Measurements from ENCODE around the gene CDKAL1.
"Not testable (repeated sequence)": the region's sequence is repeated elsewhere in the genome, so short reads cannot be mapped to it uniquely, and the experiment has no call there.

CDKAL1 gene

DNA sequence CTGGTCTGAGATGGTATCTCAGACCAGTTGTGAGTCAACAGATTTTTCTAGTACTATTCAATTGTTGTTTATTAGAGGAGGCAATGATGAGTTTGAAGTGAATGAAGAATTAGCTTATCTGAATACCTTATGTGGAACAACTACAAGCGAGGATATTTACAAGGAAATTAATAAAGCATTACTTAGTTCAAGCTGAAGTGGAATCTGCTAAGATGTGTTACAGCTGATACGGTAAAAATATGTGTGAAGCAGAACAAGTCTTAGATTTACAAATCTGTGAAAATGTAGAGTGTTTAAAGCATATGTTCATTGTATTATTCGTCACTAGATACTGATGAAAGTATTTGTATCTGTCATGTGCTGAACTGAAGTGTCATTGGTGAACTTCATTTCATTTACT lies 272.4 kb downstream of the CDKAL1 start:
- no peak for DNase-seq

DNA sequence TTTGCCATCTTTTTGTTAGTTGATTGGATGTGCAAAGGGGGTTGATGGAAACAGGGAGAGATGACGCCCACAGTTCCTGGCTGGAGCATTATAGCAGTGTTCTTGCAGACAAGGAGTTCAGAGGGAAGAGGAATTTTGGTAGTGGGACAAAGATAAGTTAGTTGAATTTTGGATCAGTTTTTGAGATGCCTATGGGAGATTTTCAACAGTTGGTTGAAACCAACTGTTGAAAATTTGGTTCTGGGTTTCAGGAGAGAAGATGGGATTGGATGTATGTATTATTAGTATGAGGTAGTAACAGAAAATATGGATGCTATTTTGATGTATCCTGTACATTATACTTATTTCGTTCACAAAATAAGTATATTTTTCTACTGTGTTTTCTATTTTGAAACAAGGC lies 274.2 kb downstream of the CDKAL1 start:
- DNase-seq, result no peak

DNA sequence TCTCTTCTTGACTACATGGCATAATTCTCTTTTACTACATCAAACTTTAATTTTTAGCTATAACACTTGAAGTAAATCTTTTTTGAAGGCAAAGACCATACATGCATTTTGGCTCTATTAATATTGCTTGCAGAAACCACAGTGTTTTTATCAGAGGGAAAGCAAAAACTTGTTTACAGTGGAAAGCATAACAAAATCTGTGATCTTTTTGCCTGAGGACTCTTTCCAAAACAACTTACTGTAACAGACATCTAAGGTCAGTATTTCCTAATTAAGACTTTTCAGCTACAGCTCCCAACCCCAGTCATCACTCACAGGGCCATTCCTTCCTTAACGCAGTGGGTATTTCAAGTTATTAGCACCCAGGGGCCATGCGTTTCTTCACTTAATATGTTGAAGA lies 274.7 kb downstream of the CDKAL1 start:
- no peak for DNase-seq

DNA sequence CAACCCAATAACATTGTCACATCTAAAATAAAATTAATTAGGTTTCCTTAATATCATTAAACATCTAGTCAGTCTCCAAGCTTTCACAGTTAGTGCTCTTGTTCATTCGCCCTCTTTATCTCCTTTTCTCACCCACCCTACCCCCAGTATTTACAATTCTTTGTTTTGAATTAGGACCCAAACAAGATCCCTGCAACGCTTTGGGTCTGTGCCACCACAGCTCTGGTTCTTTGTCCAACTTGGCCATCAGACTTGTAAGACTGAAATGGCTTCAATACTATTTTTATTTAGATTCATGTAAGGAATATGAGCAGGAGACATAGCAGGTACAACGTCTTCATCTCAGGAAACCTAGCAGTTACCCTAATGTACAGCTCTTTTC lies 276.5 kb downstream of the CDKAL1 start:
- DNase-seq, result no peak

DNA sequence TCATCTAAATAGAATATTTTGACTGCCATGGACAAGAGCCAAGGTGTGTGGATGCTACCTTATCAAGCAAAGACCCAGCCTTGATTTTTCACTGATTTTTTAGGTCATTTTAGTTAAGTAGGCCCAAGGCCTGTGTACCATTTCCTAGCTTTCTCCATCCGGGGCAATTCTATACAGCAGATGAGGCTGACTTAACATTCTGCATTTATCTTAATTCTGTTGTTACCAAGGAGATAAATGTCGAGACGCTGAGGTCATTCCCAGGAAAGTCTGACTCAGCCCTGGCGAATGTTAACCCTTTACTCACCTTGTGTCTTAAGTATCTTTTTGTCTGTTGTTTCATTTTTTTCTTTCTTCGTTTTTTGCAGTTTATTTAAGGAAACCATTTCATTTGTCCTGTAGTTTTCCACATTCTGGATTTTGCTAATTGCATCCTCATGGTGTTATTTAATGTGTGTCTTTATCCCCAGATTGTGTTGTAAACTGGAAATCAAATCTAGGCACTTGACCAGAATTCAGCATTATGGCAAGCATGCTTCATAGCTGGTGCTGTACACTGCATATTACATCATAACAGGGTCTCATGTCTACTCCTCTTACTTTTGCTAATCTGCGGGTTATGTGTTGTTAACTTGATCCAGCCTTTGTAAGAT lies 277.0 kb downstream of the CDKAL1 start:
- DNase-seq, result peak; percentile 97

DNA sequence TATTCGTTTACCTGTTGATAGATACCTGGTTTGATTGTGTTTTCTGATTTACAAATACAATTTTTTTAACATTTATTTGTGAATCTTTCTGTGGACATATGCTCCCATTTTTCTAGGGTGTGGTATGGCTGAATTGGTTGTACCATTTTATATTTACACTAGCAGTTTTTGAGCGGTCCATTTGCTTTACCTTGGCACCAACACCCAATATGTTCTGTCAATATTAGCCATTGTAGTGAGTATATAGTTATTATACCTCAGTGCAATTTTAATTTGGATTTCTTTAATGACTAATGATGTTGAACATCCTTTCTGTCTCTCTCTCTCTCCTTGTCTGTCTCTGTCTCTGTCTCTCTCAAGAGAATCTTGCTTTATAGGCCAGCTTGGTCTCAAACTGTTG lies 278.5 kb downstream of the CDKAL1 start:
- no peak for DNase-seq

DNA sequence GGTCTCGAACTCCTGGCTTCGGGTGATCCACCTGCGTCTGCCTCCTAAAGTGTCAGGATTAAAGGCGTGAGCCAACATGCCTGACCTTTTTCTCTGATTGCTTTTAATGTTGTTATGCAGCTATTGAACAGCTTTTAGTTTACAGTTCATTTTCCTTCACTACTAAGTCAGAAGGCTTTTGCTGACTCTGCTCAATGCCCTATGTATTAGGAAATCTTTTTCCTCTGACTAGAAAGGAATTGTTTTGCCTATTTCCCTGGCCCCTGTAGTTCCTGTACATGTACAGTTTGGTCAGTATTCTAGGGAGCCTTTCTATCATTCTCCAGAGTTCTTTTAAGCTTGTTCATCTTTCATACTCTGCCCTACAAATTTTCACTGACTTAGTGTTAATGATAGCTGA lies 280.2 kb downstream of the CDKAL1 start:
- DNase-seq, result no peak

DNA sequence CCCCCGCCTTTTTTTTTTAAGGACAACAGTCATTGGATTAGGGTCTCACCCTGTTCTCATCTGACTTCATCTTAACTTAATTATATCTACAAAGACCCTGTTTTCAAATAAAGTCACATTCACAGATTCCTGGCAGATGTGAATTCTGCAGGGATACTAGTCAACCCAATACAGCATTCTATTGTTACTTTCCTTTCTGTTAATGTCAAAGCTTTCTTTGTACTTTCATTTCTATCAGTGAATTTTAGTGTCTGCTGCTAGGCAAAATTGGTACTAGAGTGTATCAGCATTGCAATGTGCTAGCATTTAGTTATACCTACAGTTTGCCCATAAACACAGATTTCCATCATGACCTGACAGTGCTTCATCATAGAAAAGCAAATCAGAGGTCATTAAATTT lies 281.9 kb downstream of the CDKAL1 start:
- DNase-seq, result no peak

DNA sequence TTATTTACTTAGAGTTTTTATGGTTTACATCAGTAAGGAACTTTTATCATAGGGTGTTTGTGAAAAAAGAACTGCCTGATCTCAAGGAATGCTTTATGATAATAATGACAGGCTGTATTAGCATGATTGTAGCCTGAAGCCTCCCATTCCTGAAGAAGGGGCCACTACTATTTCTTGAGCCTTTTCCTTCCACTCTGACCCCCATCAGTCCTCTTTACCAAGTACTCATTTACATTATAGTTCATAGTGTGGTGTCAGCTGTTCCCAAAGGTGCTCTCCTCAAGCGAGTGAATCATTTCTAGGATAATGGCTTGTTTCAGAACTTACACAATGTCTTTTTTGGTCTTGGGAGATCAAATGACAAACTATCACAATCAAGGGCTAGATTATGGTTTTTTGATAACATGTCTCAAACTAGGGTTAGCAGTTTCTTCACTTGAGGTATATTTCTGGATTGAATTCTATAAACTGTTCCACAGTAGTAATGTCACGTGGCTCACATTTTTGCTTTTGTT lies 283.6 kb downstream of the CDKAL1 start:
- DNase-seq, result no peak

DNA sequence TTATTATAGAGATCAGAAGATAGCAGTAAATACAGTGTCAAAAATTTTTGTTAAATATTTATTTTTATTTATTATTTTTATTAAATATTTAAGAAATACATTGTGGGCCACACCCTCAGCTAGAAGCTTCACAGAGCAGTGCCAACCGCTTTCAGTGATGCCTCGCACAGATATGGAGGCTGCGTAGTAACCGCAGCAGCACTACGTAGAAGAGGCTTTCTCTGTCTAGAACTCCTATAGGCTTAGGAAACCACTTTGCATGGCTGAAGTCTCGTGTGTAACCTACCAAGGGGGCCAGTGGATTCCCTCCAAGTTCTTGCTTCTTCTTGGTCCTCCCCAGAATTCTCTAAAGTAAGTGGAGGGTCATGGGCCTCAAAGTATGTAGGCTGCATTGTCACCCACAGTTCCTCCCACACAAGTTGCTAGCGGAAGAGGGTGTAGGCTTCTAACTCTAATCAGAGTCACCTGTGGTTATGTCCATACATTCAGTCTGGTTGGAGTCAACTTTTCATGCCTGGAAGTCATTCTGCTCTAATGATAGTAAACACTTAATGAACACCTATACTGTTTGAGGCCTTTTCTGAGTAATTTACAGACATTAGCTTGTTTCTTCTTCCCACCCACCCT lies 285.6 kb downstream of the CDKAL1 start:
- DNase-seq, result no peak

DNA sequence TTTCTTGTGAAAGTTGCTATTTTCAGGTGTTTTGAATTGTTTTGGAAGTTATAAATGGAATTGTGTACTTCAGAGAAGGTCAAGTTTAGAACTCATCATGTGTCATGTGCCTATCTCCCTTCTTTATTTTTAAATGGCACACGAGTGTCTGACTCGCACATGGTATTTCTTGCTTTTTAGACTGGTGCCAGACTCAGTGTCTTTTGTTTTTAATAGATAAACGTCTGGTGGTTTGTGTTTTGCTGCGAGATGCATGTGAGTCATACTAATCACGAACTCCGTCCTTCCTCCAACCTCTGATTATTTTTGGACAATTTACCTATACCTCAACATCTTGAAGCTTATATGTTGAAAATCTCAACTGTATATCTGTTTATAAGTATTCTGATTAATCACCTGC lies 292.1 kb downstream of the CDKAL1 start:
- DNase-seq, result peak; percentile 47

DNA sequence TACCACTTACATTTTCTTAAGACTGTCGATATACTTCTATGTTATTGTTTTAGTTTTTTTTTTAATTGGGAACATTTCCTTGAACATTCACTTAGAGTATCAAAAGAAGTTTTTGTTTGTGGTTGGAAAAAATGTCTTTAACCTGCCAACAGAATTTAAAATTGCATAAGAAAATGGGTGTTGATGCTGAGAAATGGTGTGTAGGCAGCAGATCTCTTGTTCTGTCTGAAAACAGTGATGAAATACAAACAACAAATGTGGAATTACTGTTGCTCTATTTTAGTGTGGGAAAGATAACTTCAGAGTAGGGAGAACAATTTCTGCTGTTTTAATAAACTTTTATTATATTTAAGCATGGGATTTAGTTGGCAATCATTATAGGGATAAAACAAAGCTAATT lies 293.5 kb downstream of the CDKAL1 start:
- DNase-seq, result peak; percentile 61

DNA sequence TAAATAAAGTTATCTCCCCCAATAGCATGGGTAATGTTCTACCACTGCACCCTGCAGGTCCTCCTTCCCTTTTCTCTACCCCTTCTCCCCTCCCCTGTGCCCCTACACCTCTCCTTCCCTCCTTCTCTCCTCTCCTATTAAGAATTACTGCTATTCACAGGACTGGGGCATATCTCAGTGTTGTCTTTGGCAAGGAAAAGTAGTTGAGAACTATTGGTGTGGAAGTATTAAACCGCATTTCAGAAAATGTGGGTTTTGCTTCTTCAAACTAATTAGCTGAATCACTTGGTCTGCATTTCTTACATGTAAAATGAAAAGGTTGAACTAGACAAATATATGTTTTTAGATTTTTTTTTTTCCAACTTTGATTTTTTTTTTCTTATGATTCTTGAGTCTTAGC lies 296.3 kb downstream of the CDKAL1 start:
- DNase-seq, result no peak

DNA sequence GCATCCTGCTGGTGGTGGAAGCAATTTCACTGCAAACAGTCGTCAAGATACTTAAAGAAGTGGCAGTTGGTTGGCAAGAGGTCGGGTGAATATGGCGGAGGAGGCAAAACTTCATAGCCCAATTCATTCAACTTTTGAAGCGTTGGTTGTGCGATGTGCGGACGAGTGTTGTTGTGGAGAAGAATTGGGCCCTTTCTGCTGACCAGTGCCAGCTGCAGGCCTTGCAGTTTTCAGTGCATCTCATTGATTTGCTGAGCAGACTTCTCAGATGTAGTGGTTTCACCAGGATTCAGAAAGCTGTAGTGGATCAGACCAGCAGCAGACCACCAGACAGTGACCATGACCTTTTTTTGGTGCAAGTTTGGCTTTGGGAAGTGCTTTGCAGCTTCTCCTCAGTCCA lies 297.0 kb downstream of the CDKAL1 start:
- DNase-seq, result not testable (repeated sequence)

DNA sequence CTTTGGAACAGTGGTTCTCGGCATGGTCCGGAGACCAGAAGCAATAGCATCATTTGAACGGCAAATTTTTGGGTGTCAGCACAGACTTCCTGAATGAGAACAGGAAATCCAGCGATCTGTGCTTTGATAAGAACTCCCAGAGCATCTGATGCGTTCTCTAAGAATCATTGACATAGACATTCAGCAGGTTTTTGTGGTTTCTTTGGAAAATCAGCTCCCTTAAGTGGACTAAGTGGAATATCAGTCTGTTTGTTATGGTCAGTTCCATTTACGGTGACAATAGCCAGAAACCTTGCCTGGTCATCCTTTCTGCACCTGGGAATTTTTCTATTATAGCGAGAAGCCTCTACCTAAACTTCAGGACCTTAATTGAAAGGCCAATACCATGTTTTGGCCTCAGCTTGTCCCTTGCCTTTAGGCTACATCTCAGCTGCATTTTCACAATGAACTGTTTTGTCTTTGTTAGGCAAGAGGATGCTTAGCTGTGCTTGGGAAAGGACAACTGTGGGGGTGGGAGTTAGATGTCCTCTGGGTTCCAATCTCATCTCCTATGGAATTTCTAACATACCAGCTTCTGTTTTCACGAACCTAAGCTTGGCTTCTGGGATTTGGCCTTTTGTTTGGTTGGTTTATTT lies 299.7 kb downstream of the CDKAL1 start:
- DNase-seq, result no peak

DNA sequence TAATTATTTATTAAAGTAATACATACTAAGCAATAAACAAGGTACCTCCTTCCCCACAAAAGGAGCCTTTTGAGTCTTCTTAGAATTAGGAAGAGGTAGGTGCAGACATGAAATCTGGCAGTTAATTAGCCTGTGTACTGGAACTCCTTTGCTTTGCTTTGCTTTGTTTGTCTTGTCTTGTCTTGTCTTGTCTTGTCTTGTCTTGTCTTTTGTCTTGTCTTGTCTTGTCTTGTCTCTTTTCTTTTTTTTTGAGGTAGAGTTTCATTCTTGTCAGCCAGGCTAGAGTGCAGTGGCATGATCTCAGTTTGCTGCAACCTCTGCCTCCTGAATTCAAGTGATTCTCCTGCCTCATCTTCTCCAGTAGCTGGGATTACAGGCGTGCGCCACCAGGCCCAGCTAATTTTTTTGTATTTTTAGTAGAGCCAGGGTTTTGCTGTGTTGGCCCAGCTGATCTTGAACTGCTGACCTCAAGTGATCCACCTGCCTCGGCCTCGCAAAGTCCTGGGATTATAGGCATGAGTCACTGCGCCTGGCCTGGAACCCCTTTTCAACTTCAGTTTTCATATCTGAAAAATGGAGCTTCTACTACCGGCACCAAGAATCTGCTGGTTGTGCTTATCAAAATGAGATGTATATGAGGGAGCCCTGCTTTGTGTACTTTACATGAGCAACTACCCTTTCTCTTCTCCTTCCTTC lies 301.2 kb downstream of the CDKAL1 start:
- DNase-seq, result no peak

DNA sequence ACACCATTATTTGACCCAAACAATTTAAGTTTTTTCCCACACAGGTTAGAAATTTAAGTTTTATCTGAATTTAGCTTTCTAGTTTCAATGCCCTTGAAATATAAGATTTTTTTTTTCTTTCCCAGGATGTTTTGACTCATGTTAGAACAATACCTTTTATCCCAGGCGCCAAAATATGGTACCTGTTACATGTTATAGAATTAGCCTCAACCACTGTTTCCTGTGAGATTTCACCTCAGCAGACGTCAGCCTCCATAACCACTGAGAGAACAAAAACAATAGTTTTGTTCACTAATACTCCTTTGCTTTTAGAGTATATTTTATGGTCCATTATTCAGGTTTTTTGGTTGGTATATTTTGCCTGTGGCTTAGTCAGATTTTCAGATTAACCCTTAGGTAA lies 302.9 kb downstream of the CDKAL1 start:
- no peak for DNase-seq

DNA sequence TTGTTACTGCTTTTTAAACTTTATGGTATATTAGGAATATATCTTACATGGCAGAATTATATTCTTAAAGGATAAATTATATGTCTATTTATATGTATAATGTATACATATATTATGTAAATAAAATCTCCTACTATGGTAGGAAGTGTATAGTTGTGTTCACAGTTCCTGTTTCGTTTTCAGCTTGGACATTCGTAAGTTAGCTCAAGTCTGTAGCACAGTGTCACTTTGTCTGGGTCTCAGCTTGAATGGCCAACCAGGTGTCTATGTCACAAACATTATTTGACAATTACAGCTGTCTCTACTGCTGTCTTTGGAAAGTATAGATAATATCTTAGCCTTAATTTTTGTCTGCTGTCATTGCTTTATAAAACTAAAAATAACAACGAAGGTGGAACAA lies 303.9 kb downstream of the CDKAL1 start:
- no peak for DNase-seq

DNA sequence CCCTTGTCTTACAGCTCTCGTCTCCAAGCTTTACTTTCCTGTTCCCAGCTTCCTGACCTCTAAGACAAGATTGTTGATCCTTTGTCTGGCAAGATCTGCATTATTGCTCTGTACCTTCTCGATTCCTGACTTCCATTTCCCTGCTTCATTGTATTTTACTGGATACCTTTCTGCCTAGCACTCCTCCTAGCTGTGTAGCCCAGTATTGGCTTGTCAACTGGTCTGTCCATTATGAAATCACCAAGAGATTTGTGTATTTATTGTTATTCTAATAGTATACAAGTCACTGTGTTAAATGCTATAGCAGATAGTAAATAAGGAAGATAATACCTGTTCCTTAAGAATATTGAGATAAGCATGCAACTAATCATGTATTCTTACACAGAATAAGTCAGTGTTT lies 305.4 kb downstream of the CDKAL1 start:
- no peak for DNase-seq

DNA sequence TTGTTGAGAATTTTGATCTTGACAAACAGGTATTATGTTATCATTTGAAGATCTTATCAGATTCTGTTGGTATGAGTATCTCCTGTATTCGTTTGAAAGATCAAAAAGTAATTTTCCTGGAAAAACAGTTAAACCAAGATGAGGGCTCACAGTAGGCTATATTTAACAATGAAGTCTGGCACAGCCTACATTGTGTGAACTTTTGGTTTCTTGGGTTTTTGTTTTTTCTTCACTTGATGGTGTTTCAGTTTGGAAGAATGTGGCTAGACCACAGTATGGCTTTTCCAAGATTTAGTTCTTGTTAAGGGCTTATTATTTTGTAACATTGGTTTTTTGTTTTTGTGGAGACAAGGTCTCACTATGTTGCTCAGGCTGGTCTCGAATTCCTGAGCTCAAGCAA lies 306.4 kb downstream of the CDKAL1 start:
- peak; percentile 46 for DNase-seq

DNA sequence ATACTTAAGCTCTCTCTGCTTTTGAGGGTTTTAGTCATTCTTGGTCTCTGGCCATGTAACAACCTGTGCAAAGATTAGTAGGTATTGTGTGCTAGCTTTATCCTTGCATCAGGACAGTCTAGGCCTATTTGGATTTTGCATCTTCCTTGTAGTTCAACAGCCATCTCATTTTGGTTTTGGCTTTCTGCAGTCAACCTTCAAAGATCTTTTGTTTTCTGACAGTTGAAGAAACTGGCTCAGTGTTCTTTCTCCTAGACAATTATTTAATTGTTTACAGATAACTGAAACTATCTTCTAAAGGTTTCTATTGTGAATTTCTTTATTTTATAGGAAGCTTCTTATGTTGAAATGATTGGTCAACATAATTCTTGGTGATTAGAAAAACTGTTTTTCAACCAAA lies 307.5 kb downstream of the CDKAL1 start:
- no peak for DNase-seq

DNA sequence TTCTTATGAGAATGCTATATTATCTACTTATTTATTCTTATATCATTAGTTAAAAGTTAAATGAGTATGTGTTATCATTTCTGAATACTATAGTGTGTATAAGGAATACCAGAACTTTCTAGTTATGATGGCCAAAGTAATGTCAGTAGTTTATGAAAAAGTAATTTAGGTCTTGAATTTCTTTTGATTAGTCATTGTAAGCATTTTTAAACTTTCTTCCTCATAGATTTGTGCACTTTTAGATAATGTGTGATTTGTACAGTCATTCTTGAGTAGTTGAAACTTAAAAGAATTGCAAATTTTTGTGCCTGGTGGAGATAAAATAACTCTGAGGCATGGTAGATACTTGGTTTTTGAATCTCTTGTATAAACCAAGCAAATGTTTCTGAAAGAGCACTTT lies 311.3 kb downstream of the CDKAL1 start:
- DNase-seq, result no peak

DNA sequence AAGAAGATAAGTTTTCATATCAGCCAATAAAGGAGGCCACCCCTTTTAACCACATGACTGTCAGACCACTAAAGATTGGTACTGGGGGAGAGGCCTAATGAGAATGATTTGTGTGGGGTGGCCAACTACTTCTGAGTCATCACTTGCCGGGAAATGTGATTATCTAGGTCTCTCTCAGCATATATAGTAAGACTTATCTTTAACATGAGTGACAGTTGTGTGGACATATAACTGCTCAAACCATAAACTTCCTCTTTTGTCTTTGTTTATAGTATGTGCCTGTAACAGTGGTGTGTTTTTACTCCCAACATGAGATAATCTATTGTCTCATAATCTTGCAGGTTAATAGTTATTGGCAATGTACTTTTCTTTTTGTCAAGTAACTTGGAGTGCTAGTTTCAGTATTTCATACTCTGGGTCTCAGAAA lies 312.4 kb downstream of the CDKAL1 start:
- peak; percentile 15 for DNase-seq

DNA sequence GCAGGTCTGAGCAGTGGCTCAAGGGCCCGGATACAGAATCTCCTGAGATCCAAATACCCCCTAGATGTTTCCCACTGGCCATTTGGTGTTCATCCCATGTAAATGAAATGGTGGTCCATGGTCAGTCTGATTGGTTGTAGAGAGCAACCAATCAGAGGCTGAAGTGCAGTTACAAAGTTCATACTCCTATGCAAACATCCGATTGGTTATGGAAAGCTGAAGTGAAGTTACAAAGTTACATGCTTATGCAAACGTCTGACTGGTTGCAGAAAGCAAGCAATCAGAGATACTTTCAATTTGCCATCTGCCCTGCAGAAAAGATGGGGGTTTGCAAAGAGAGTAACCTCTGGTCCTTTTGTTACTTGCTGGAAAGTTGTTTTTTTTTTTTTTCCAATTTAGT lies 313.6 kb downstream of the CDKAL1 start:
- no peak for DNase-seq

Measured in fibroblast of skin of right quadriceps (primary cell).